HUES6 (cell line): ENCODE data around the gene RNF123.

Source experiments
- H3K27ac ChIP-seq: 2 replicates; pipeline ENCODE4 v1.7.0; 2013; ENCODE audit warnings: low read depth, mild to moderate bottlenecking, low read length, inconsistent platforms
- H3K27me3 ChIP-seq: 2 replicates; pipeline ENCODE4 v1.6.1; 2013; ENCODE audit warnings: low read length; ENCODE audit not compliant: control insufficient read depth, insufficient read depth
- H3K36me3 ChIP-seq: 2 replicates; pipeline ENCODE4 v1.6.1; 2013; ENCODE audit warnings: low read length; ENCODE audit not compliant: control insufficient read depth, insufficient read depth
- H3K4me1 ChIP-seq: 2 replicates; pipeline ENCODE4 v1.6.1; 2013; ENCODE audit warnings: low read length; ENCODE audit not compliant: control insufficient read depth, insufficient read depth
- H3K4me3 ChIP-seq: 2 replicates; pipeline ENCODE4 v1.5.1; 2013; ENCODE audit warnings: low read depth, low read length
- H3K9ac ChIP-seq: one replicate; pipeline ENCODE4 v1.6.1; 2013; ENCODE audit warnings: mild to moderate bottlenecking, low read length
- H3K9me3 ChIP-seq: 2 replicates; pipeline ENCODE4 v1.6.1; 2013; ENCODE audit warnings: low read depth, low read length; ENCODE audit not compliant: control insufficient read depth, insufficient read depth

Gene RNF123

DNA sequence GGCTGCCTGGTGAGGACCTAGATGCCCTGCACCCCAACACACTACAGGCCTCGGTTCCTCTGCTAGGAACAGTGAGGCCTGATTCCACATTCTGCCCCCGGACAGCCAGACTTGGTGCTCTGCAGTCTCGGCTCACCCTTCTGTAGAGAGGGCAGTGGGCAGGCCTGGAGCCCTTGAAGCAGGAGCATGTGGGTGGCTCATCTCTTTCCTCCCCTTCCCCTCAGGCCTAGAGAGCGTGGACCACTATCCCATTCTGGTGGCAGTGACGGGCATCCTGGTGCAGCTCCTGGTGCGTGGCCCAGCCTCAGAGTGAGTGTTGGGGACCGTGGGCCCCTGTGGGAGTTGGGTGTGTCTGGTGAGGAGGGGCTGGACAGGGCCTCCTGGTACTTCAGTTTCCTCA is 26.8 kb downstream of the RNF123 start:
- H3K9ac ChIP-seq: no peak overlapping the region
- H3K4me3 ChIP-seq: no peak overlapping the region
- no peak overlapping the region for H3K27ac ChIP-seq
- H3K4me1 ChIP-seq: peaks cover 12% of the 10 kb centered on the region
- H3K9me3 ChIP-seq: no peaks in the 10 kb centered on the region
- no peaks in the 10 kb centered on the region for H3K27me3 ChIP-seq
- H3K36me3 ChIP-seq: peaks cover 23% of the 10 kb centered on the region

DNA sequence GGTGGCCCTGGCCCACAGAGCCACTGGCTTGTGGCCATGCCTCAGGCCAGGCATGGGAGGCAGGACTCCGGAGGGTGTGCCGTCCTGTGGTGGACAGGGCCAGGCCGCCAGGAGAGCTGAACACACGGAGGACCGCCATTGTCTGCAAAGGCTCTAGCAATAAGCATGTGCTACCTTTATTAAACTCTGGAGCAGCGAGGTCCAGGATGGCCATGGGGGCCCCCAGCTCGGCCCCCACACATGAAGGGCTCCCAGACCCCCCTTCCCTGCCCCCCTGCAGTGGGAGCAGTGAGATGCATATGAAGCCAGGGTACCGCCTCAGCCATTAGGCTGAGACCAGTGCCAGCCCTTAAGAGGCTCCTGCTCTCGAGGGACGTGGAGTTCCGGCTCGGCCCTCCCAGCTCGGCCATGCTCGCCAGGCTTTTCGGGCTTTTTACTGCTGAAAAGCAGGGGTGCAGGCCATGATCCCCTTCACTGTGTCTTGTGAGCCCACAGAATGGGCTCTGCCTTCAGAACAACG is 27.4 kb downstream of the RNF123 start:
- Histone ChIP-seq H3K4me1 (peaks cover 12% of the 10 kb centered on the region), H3K4me3 (no peak overlapping the region), H3K36me3 (peaks cover 29% of the 10 kb centered on the region), H3K27ac (no peak overlapping the region), H3K9ac (no peak overlapping the region), H3K9me3 (no peaks in the 10 kb centered on the region), H3K27me3 (no peaks in the 10 kb centered on the region)

DNA sequence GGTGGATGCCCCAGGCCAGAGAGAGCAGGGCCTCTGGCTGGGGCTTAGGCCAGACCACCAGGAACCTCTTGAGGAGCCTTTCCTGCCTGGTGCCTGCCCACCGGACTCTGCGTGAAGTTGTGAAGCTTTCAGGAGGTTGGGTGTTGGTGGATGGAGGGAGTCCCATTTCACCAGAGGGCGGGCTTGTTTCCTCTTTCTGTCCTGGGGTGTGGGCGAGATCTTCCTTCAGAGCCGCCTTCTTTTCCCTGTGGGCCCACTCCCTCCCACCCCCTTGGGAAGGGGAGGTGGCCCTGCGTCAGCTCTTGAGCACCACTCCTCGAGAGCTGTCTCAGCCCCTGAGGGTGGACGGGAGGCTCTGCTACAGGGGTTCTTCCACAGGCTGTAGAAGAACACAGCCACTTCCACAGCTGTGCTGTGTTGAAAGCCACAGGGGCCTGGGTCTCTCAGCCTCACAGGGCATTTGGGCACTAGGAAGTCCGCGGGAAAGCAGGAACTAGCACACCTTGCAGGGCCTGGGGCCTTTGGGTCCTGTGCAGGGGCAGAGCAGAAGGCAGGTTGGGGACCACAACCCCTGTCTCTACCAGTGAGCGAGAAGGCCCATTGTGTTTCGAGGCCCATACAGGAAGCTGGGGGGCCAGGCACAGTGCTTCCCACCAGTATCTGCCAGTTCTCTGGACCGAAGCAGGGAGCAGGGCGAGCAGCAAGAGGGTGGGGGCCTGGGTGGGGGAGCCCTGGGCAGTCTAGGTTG is 28.0 kb downstream of the RNF123 start:
- H3K9me3 ChIP-seq: no peaks in the 10 kb centered on the region
- no peak overlapping the region for H3K27ac ChIP-seq
- no peak overlapping the region for H3K4me3 ChIP-seq
- H3K36me3 ChIP-seq: peaks cover 34% of the 10 kb centered on the region
- H3K9ac ChIP-seq: no peak overlapping the region
- peaks cover 12% of the 10 kb centered on the region for H3K4me1 ChIP-seq
- H3K27me3 ChIP-seq: no peaks in the 10 kb centered on the region

DNA sequence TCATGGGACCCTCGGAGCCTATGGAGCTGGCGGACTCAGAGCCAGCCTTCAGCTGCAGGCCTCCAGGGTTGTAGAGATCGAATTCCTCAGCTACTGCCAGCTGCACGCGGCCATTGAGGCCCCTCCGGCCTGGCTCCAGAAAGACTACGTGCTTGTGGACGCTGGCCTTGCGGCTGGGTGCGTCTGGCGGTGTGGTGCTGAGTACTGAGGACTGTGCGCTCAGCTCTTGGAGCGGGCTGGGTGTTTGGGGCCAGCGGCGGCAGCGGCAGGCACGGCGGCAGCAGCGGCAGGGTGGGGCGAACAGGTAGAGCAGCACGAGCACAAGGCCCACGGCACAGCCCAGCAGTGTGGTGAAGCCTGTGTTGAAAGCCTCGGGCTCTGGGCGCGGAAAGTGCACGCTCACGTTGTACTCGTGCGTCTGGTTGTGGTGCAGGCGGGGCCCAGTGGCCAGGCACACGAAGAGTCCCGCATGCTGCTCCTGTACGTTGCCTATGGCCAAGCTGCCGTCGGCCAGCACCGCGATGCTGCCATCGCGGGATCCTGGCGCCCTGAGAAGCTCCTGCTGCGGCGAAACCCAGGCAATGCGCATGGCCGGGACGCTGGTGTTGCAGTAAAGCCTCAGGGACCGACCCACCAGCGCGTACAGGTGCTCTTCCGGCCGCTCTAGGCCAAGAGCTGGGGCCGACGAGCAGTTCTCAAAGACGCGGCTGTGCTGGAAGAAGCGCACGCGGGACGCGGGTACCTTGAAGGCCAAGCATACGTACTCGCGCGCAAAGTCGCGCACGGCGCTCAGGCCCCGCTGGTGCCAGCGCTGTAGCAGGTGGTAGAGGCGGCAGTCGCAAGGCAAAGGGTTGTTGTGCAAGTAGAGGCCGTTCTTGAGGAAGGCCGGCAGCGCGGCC is 28.9 kb downstream of the RNF123 start:
- no peak overlapping the region for H3K27ac ChIP-seq
- H3K36me3 ChIP-seq: peaks cover 36% of the 10 kb centered on the region
- peak overlapping the region; percentile 62 for H3K9ac ChIP-seq
- H3K9me3 ChIP-seq: no peaks in the 10 kb centered on the region
- peak overlapping the region; percentile 77 for H3K4me3 ChIP-seq
- no peaks in the 10 kb centered on the region for H3K27me3 ChIP-seq
- peaks cover 15% of the 10 kb centered on the region for H3K4me1 ChIP-seq

DNA sequence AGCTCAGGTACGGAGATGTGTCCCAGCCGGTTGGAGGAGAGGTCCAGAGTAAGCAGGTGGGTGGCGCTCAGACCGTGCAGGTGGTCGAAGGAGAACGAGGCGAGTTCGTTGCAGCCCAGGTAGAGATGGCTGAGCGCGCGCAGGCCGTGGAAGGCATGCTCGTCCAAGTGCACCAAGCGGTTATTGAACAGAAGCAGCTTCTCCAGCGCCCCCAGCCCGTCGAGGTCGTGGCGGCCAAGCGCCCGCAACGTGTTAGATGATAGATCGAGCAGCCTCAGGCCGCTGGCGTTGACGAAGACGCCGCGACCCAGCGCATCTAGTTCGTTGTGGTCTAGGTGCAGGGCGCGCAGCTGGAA is 29.5 kb downstream of the RNF123 start:
- Histone ChIP-seq H3K27ac (no peak overlapping the region), H3K4me3 (peak overlapping the region; percentile 77), H3K9ac (peak overlapping the region; percentile 62), H3K36me3 (peaks cover 36% of the 10 kb centered on the region), H3K9me3 (no peaks in the 10 kb centered on the region), H3K27me3 (no peaks in the 10 kb centered on the region), H3K4me1 (peaks cover 15% of the 10 kb centered on the region)

DNA sequence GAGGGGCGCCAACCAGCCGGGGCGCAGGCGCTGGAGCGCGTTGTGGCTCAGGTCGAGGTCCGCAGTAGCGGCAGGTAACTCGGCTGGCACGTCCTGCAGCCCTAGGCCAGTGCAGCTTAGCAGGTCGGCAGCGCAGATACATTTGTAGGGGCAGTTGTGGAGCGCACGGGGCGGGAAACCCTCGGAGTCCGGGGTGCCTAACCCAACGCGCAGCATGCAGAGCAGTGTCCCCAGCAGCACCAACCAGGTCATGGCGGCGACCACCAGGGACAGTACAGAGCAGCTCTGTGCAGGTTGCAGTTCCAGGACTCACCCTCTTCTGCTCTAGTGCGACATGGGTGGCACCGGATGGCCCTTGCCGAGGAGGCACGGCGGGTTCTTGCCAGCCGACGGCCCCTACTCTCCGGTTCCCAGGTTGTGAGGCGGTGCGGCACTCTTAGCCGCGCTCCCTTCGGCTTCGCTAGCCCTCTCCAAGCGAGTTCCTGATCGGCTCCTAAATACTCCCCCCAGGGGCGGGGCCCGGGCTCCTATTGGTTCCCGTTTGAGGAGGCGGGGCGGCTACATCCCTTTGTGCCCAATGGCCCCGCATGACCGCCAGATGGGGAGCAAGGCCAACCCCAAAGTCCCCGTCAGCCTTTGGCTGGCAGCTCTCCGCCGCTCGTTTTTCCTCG is 30.0 kb downstream of the RNF123 start, which contains the start of gene AMIGO3:
Gene AMIGO3 (minus strand): TSS at position 471 of the 671 bp plus-strand sequence. CDS start 219 bp downstream, at position 252.
- H3K27ac ChIP-seq: no peak within 1 kb of the TSS
- H3K27me3 ChIP-seq: no peaks in the 10 kb centered on the region
- peaks cover 36% of the 10 kb centered on the region for H3K36me3 ChIP-seq
- peak within 1 kb of the TSS; percentile 62 for H3K9ac ChIP-seq
- H3K4me3 ChIP-seq: peak within 1 kb of the TSS; percentile 77
- H3K4me1 ChIP-seq: peaks cover 15% of the 10 kb centered on the region
- H3K9me3 ChIP-seq: no peaks in the 10 kb centered on the region

DNA sequence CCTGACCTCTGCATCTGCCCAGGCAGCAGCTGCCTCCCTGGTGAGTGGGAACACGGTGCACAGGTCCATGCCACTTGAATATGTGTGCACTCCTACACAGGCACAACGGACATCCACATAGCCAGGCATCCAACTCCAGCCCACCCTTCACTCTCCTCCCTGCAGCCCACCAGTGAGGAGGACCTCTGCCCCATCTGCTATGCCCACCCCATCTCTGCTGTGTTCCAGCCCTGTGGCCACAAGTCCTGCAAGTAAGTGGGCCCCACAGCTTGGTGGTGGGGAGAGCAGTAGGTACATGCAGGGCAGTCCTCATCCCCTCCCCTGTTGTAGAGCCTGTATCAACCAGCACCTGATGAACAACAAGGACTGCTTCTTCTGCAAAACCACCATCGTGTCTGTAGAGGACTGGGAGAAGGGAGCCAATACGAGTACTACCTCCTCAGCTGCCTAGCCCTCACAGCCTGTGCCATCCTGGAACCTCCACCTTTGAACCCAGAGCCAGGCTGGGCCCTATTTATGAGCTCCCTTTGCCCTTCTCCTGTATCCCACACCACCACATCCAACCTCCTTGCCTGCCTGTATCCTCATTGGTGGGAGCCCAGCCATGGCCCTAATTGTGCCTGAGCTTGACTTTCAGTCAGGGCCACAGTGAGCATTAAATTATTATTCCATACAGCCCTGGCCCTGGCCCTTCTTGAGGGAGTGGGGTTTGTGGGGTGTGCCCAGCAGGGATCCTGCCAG is 31.7 kb downstream of the RNF123 start:
- H3K9me3 ChIP-seq: no peaks in the 10 kb centered on the region
- H3K9ac ChIP-seq: no peak overlapping the region
- no peak overlapping the region for H3K27ac ChIP-seq
- H3K4me1 ChIP-seq: peaks cover 20% of the 10 kb centered on the region
- no peaks in the 10 kb centered on the region for H3K27me3 ChIP-seq
- H3K4me3 ChIP-seq: no peak overlapping the region
- H3K36me3 ChIP-seq: peaks cover 34% of the 10 kb centered on the region

DNA sequence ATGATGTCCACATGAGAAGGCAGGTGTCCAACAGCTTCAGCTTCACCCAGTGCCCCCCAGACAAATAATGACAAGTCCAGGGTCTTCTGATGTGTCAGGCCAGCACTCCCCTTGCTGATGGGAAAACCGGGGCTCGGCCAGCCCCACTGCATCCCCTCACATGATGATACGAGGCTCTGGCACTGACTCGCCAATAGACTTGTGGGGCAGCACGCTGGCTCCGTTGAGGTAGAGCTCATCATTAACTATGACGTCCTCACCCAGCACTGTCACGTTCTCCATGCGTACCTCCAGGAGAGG is 32.2 kb downstream of the RNF123 start:
- H3K4me3 ChIP-seq: no peak overlapping the region
- H3K9me3 ChIP-seq: no peaks in the 10 kb centered on the region
- H3K4me1 ChIP-seq: peaks cover 20% of the 10 kb centered on the region
- no peak overlapping the region for H3K27ac ChIP-seq
- no peak overlapping the region for H3K9ac ChIP-seq
- H3K27me3 ChIP-seq: no peaks in the 10 kb centered on the region
- H3K36me3 ChIP-seq: peaks cover 29% of the 10 kb centered on the region

DNA sequence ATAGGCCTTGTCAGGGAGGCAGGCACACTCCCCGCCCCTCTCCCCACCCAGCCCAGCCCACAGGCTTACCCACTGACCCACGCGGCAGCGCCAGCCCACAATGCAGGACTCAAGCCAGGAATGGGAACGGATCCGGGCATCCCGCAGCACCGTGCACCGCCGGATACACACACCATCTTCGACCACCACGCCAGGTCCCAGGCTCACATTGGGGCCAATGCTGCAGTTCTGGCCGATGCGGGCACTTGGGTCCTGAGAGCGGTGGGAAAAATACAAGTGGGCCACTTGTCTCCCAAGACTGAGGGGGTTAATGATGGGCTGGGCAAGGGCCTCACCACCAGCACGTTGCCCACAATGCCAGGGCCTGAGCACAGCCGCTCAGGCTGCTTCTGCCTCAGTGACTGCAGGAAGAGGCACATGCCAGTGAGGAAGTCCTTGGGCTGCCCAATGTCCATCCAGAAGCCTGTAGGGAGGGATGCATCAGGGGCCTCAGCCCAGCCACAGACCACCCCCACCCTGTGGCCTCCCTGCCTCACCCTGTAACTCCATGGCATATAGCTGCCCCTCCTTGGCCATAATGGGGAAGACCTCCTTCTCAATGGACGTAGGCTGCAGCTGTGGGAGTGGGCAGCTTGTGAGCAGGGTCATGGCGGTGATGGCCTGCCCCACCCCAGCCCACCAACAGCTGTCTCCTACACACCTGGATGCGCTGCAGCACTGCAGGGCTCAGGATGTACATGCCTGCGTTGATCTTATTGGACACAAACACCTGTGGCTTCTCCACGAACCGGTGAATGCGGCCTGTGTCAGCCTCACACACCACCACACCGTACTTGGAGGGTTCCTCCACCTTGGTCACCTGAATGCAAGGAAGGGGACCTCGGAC is 32.8 kb downstream of the RNF123 start:
- Histone ChIP-seq H3K4me1 (peaks cover 20% of the 10 kb centered on the region), H3K27me3 (no peaks in the 10 kb centered on the region), H3K27ac (no peak overlapping the region), H3K9me3 (no peaks in the 10 kb centered on the region), H3K4me3 (peak overlapping the region; percentile 97; the same call in 1 of the 2 replicates), H3K9ac (peak overlapping the region; percentile 93), H3K36me3 (peaks cover 35% of the 10 kb centered on the region)

DNA sequence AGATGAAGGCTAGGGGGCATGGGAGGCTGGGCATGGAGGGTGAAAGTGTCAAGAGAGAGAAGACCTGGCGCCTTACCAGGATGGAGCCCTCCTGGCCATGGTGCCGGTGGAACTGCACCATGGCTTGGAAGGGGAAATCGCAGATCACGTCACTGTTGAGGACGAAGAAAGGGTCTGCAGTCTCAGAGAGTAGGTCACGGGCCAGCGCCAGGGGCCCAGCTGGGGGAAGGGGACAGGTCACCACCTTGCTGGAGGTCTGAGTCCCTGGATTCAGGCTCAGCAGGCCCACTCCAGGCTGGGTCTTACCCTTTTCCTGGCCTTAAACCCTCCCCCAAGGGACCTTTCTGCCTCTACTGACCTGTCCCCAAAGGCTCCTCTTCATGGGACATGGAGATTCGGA is 33.5 kb downstream of the RNF123 start:
- Histone ChIP-seq H3K27ac (no peak overlapping the region), H3K9ac (peak overlapping the region; percentile 93), H3K36me3 (peaks cover 42% of the 10 kb centered on the region), H3K4me1 (peaks cover 18% of the 10 kb centered on the region), H3K9me3 (no peaks in the 10 kb centered on the region), H3K4me3 (peak overlapping the region; percentile 97), H3K27me3 (no peaks in the 10 kb centered on the region)
